GDM1 (cell line): ENCODE data around the gene LUZP1.

ENCODE experiments used
- DNase-seq: peaks from one replicate; lab custom pipeline; 2025; lab: John Stamatoyannopoulos, UW

Gene LUZP1

DNA sequence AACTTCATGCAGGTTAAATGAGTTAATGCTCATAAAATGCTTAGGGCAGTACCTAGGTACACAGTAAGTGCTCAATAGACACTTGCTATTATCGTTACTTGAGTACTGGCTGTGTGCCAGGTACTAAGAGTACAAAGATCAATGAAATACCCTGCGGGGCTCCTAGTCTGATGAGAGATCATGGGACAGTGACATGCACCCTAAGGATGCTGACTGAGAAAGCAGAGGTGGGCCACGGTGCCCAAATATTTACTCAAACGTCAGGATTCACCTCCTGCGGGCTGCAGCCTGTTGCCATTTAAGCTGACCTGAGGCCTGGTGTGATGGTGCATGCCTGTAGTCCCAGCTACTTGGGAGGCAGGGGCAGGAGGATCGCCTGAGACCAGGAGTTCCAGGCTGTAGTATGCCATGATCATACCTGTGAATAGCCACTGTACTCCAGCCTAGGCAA lies 19.8 kb upstream of the LUZP1 start:
- no peak for DNase-seq

DNA sequence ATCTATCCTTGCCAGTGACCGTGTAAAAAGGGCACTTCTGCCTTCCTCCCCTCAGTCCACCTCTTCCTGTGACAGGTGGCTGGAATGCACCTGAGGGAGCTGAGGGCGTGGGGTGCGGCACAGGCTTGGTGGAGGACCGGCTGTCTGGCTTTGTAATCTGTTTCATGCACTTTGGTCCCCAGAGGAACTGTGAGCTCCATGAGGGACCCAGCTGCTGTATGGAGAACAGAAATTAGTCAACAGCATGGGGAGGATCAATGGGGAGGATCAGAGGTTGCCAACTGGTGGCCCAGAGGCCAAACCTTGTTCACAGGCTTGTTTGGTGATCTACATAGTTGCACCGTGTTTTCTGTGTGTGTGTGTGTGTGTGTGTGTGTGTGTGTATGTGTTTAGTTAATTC lies 19.0 kb upstream of the LUZP1 start:
- no peak for DNase-seq

DNA sequence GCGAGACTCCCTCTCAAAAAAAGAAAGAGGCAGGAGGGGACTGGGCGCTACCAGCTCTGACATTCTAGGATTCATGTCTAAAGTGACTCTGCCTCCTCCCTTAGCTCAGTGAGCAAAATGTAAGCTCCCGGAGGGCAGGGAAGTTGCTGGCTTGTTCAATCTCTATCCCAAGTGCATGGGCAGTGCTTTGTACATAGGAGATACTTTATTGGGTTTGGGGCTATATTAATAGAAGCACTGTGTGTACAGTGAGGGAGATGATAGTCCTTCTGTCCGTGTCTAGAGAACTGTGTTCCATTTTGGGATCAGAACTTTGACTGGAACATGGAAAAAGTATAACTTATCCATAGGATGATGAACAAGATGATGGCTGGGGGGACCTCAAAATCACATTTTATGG lies 16.7 kb upstream of the LUZP1 start:
- DNase-seq = no peak

DNA sequence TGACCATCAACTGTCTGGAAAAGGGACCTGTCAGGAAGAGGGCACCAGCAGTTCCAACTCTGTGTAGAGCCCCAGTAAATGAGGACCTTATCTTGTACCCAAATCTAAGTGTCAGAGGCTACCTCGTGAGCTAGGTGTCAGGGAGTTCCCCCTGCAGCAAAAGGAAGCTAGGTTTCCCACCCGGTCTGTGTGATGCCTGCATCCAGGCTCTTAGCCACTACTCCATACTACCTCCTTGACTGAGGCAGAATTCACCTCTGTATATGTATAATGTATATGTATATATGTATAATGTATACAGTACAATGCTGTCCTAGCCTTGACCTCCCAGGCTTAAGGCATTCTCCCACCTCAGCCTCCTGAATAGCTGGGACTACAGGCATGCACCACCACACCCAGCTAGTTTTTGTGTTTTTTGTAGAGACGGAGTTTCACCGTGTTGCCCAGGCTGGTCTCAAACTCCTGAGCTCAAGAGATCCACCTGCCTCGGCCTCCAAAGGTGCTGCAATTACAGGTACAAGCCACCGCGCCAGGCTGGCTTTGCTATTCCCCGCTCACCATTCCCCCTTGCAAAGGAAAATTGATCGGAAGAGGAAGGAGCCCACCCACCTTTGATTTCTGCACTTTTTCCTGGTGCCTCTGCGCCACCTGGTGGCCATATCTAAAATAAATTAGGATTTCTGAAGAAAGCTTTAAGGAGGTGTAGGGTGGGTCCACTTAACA lies 15.7 kb upstream of the LUZP1 start:
- no peak for DNase-seq

DNA sequence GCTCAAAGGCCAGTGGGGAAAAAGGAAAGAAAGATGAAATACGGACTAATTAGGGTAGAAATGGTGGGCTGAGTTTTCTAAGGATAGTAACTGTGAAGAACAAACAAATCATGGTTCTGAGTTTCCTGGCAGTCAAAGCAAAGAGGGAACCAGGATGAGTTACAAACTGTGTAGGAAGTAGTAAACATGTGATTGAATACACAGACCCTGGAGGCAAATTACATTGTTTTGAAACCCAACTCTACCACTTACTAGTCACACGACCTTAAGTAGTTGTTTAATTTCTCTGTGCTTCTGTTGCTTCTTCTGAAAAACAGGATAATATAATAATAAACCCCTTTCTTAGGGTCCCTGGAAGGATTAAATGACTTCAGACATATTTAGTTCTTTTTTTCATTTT lies 11.2 kb upstream of the LUZP1 start:
- DNase-seq = no peak

DNA sequence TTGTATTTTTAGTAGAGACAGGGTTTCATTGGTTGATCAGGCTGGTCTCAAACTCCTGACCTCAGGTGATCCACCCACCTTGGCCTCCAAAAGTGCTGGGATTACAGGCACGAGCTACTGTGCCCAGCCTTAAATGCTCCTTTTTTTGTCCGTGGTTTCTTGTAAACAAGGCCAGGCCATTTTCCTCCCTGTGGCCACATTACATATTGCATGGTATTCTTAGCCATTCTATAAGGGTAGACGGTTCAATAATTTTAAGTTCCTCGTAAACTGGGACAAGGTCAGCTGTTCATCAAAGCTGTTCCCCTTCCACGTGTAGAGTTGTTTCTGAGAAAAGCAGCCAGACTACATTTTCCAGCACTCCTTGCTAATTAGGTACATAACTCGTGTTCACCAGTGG lies 10.3 kb upstream of the LUZP1 start:
- no peak for DNase-seq

DNA sequence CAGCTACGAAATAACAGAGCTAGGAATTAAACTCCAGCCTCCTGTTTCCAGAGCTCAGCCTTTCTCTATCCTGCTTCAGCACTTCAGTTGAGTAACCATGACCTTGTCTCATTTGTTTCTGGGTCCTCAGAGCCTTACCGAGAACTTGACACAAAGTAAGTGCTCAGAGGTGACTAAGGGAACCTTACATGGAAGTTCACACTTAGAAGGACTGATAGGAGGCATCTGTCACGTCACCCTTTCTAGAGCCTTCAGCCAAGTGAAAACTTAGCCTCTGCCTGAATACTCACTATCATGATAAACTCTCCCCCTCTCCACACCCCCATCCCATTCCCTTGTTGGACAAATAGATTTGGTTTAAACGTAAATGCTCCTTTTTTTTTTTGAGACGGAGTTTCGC lies 9.8 kb upstream of the LUZP1 start:
- no peak for DNase-seq

DNA sequence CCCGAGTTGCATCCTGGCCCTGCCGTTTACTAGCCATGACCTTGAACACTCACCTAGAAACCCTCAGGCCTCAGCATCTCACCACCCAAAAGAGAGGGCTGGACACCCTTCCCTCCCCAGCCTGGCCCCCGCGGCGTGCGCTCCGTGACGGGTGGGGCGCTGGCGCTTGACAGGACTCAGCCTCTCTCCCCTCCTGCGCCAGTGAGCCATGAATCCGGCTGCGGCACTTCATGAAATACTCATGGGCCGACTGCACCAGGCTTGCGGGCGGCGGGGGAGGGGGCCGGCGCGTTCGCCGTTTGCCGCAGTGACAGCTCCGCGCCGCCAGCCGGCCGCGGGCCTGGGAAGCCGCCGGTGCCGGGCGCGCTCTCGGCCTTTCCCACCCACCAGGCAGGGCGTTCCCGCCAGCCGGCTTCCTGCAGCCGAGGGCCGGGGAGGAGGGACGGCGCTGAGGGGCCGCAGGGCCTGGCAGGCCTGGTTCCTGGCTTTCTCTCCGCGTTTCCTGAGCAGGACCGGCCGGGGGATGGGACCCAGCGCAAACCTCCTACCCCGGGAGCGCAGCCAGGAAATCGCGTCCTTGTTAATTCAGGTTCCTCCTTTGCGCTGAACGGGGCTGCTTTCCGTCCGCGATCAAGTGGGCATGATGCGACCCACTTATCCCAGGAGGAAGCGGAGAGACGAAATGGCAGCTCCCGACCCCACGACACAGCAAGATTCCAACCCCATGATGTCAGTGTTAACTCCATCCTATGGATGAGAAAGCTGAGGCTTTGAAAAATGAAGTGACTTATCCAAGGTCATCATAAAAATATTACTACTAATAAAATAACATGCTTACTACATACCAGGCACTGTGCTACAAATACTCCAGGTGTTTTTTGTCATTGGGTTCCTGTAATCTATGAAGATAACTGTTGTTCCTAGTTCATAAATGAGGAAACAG lies 9.1 kb upstream of the LUZP1 start:
- DNase-seq = peak; percentile 49

DNA sequence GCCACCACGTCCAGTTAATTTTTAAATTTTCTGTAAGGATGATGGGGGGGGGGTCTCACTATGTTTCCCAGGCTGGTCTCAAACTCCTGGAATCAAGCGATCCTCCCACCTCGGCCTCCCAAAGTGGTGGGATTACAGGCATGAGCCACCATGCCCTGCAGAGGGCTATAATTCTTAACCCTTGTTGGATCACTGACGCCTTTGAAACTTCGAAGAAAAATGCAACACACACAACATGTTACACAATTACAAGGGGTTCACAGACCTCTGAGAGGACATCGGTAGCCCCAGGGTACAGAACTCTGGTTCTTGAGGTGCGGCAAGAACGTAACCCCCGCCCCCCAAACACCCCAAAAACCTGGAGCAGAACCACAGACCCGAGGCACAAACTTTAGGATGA lies 8.4 kb upstream of the LUZP1 start:
- DNase-seq = no peak

DNA sequence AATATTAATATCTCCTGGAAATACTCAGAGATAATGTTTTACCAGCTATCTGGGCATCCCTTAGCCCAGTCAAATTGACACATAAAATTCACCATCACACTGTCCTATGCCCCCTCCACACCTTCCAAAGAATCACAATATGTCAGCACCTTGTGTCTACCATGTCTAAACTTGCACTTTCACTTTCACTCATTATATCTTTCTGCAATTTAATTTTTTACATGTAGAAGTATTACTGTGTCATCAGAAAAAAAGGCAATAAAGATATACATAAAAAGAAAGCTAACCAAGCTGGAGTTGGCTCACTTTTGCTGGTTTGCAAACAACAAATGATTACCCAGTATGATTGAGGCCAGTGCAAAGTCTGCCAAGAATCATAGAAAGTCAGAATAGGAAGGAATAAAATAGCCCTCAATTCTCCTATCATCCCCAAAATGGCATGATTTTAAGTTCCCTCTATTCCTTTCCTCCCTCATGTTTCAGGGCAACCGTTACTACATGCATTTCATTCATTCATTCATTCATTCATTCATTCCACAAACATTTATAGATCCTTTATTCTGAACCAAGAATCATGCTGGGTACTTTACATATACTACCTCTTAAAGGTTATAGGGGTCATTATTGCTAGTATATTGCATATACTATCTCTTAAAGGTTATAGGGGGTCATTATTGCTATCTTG lies 5.9 kb upstream of the LUZP1 start:
- no peak for DNase-seq

DNA sequence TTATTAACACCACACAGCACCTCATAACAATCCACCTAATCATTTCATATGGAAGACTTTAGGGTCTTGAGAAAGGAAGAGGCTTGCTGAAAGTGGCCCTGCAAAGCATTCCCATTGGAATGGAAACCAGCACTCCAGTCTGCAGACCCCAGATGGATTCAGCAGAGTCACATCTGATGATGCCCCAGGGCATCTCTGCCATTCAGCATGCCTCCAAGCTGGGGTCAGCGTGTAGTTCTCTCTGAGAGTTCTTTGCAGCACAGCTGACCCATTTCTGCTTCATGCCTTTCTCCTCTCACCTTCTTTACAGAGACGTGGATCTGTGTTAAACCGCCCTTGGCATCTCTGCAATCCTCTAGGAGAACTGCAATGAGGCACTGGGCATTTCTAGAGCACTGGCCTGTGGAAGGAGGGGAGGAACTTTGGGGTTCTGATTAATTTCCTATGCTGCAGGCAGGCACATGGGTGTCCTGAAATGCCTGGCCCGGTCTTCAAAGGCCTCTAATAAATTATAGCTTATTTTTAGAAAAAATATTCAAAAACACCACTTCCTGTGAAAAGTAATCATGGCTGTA lies 2.6 kb upstream of the LUZP1 start:
- DNase-seq = no peak

DNA sequence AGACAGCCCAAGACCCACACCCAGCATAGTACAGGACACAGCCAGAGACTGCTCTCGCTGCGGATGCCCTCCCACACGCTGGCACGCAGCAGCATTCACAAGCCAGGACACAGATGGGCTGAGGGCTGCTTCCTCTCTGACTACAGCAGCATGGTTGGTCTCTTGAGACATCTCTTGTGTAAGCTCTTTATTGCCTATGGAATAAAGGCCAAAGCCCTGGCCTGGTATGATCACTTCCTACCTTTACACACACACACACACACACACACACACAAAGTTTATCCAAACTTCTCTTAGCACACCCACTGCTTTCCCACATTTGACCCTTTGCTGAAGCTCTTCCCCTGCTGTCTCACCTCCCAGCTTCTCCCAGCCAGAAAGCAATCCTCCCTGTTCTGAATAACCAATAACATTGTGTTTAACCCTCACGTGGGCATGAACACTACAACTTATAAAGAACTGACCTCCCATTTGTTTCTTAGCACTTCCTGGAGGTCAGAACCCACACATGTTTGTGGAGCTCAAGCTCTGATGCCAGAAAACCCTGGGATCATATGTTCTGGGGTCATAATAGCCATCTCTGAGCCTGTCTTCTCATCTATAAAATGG lies 1.2 kb upstream of the LUZP1 start:
- peak; percentile 89 for DNase-seq

DNA sequence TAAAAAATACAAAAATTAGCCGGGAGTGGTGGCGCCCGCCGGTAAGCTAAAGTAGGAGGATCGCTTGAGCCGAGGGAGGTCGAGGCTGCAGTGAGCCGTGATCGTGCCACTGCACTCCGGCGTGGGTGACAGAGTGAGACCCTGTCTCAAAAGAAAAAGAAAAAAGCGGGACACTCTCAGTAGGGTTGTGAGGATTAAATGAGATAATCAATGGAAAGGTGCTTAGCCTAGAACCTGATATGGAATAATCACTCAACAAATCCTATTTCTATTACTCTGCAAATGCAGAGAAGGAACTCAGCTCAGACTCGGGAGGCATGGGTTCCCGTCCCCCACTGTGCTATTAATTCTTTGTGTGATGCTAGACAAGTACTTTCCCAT lies 529 bp upstream of the LUZP1 start:
- no peak for DNase-seq

DNA sequence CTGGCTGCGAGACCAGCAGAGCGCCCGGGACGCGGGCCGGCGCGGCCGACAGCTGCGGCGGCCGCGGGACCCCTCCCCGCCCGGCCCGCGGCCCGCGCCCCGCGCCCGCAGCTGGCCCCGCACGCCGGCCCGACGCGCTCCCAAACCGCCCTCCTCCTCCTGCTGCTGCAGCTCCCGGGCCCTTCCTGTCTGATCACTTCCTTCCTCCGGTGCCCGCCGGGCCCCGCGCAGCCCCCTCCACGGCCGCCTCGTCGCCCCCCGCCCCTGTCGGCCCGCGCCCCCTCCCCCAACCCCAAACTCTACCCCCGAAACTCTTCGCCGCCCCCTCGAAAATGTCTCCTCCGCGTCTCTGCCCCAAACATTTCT lies 594 bp downstream of the LUZP1 start:
- DNase-seq = peak; percentile 19

DNA sequence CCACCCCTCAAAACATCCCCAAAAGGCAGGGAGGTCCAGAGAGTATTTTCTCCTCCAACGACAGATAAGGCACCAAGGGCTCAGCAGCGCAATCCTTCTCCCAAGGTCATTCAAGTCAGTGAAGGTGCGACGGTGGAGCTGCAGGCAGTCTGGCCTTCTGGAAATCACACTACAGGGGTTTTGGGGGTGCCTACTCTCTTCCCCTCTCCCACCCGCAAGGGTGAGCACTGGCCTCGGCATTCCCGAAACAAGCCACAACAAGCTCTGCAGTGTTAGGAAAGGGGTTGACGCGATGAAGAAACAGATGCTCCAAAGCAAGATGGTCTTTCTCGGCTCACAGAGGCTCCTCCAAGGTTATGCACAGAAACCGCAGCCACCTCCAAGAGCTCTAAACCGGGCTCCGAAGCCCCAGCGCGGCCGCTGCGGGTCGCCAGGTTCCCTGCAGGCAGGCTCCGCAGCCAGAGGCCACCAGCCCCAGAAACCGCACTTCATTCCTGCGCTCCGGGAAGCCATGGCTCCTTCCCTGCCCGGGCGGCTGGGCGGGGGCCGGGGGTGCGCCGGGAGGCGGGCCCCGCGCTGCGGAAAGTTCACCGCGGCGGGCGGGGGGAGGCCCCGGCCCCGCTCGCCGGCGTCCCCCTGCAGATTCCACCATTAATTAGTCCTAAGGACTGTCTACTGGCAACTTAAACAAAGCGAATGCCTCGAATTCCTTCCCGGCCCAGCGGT lies 1.1 kb downstream of the LUZP1 start:
- DNase-seq = peak; percentile 3

DNA sequence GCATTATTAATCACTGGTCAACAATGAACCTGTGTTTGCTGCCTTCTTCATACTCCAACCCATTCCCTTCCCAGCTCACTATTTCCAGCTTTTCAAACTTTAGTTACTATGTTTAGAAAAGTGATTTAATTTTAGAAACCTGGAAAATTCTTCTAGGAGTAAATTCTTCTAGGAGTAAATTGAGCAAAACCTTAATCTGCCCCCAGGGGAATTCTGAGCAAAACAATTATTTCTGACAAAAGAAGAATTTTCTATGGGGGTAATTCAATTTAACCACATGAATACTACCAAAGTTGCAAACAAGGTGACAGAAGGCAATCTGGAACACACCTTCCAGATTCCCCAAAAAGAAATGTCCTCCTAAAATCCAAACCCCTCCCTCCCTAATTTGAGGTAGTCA lies 1.8 kb downstream of the LUZP1 start:
- no peak for DNase-seq

DNA sequence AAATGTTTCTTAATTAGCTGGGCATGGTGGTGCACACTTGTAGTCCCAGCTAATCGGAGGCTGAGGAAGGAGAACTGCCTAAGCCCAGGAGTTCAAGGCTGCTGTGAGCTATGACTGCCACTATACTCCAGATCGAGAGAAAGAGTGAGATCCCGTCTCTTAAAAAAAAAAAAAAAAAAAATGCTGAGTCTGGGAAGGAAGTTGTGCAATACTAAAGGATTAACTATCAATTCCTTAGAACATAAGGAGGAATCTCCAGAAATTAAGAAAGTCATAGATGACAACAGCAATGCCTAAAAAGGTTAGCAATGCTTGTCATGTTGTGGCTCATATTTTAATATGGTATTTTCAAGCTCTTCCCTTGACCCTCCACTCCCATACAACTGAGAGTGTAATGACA lies 5.3 kb downstream of the LUZP1 start:
- DNase-seq = no peak

DNA sequence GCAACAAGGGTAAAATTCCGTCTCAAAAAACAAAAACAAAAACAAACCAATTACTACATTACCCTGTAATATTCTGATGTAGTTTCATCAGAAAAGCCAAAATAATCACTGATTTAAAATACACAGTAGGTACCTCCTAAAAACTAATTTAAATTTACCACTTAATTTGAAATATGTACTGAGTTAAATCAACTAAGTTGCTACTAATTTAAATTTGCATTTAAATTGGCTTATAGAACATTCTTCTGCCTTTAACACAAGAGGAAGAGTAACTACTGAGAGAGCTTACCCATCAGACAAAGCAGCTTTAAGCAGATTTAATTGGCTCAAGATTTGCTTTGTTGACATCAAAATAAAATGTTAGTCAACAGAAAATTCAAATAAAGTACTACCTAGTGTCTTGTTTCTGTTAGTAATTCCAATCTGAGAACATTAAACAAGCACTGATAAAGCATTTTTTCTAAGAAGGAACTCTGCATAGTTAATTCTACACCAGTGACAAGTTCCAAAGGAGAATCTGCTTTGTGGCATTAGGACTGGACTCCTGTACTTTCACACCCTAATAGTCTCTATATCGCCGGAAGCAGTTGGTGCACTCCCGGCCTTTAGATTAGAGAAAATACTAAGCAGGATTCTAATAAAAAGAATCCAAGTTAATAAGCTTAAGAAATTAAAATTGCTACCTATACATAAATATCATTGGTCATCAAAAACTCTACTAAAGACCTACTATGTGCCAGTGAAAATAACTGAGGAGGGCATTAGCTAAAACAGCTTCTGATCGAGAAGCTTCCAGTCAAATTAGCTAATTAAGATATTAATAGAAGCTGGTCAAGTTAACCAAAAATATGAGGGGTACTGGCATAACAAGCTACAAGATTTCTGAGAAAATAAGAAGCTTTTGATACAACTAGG lies 8.4 kb downstream of the LUZP1 start:
- no peak for DNase-seq

DNA sequence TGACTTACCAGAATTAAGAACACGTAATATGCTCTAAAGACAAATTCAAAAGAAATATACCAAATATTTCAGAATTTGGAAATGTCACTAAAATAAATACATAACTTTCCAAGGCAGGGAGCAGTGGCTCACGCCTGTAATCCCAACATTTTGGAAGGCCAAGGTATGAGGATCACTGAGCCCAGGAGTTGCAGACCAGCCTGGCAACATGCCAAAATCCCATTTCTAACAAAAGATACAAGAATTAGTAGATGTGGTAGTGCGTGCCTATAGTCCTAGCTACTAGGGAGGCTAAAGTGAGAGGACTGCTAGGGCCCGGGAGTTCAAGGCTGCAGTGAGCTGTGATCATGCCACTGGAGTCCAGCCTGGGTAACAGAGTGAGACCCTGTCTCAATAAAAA lies 11.7 kb downstream of the LUZP1 start:
- no peak for DNase-seq

DNA sequence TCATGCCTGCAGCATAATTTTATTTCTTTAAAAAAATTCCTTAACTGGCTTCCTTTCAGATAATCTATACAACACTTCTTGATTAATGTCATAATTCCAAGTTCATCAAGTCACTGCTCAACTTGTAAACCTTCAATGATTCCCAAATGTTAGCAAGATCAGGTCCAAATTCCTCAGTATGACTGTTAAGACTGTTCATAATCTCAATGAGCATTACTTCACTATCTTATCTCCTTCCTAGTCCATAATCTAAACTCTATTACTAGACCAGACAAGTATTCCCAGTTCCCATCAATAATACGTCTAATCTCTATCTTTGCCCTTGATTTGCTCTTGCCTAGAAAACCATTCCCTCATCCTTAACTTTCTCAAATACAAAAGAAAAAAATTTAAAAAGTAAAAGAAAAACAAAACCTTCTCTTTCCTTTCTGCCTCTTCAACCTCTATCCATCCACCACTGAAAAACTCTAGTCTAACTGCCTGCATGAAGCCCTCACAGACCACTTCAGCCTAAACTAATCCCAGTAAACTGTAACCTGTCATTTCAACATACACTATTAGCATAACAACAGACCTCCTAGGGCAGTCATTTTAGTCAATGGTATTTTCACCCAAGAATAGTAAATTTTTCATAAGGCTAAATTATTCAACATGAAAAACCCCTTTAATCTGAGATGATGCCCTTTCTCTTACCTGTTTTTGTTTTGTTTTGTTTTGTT lies 15.5 kb downstream of the LUZP1 start:
- no peak for DNase-seq
